Vagina (tissue), 2 donors: Measurements from ENCODE around the gene SRP68. TPM values are rescaled to one million over a fixed set of nuclear protein-coding genes. Genes with fewer than 3 reads are reported as not detected.

Source experiments
- DNase-seq, 2 donors: peaks; one replicate each; pipeline ENCODE4 v3.0.0-alpha.2; 2017; ENCODE audit errors: extremely low spot score in 2 of 2
- H3K27ac ChIP-seq: fragments of 200-600 bp; sonication (generic); one replicate; pipeline ENCODE4 v1.5.1; 2019
- H3K27me3 ChIP-seq: fragments of 200-600 bp; sonication (generic); one replicate; pipeline ENCODE4 v1.5.1; 2019
- H3K36me3 ChIP-seq, 2 donors: fragments of 200-600 bp; sonication (generic); one replicate each; pipeline ENCODE4 v1.5.1; 2017 to 2019
- H3K4me1 ChIP-seq: fragments of 200-600 bp; sonication (generic); one replicate; pipeline ENCODE4 v1.5.1; 2019
- H3K4me3 ChIP-seq, 2 donors: fragments of 200-600 bp; sonication (generic); 1 replicate in 1 of 2; 2 replicates in 1 of 2; pipeline ENCODE4 v1.5.1; 2016 to 2019
- H3K9me3 ChIP-seq: fragments of 200-600 bp; sonication (generic); one replicate; pipeline ENCODE4 v1.5.1; 2019
- CTCF ChIP-seq, 3 experiments: fragments of 450-650 bp in 2 of 3; fragments of 200-600 bp in 1 of 3; sonication (generic) in 1 of 3; IDR thresholded peaks; one replicate each; pipeline ENCODE4 v1.5.1; 2017 to 2019; ENCODE audit warnings: antibody characterized with exemption in 3 of 3, mild to moderate bottlenecking in 2 of 3, moderate library complexity in 2 of 3
- POLR2A ChIP-seq, 2 donors: fragments of 450-650 bp; IDR thresholded peaks; one replicate each; pipeline ENCODE4 v1.6.1; 2017; ENCODE audit warnings: antibody characterized with exemption in 2 of 2, mild to moderate bottlenecking in 2 of 2, moderate library complexity in 2 of 2
- POLR2AphosphoS5 ChIP-seq, 2 donors: sonication (generic); formaldehyde crosslinking; IDR thresholded peaks; one replicate each; pipeline ENCODE4 v1.9.0; 2017; ENCODE audit warnings: antibody characterized with exemption in 2 of 2, mild to moderate bottlenecking in 2 of 2, low read depth in 1 of 2; ENCODE audit not compliant: insufficient read depth in 1 of 2
- intact Hi-C: fragments of 100-400 bp; cut with DNase I; formaldehyde crosslinking; loops from one replicate; pipeline ENCODE4 v1.15.1; 2023
- total RNA-seq: library from RNA; depleted of rRNA; stranded (reverse); fragments of >200 nt; gene quantifications from one replicate; pipeline ENCODE4 v1.2.3, GENCODE V29; 2016

SRP68 gene
- total RNA-seq, 1 donor from 2014 or later = 52.8 TPM

- no peak overlapping the region for H3K4me3 ChIP-seq
- no peak for DNase-seq
- no peaks in the 10 kb centered on the region for H3K27me3 ChIP-seq
- intact Hi-C loops = no loop called here
- H3K36me3 ChIP-seq = peaks cover 0 to 13% of the 10 kb centered on the region in 2 donors
- TF ChIP-seq POLR2AphosphoS5 (IDR thresholded peaks at IDR 0.05; ENCODE audit: insufficient read depth in 1 of 2, low read depth in 1 of 2) = no peak
- no peak for TF ChIP-seq POLR2A (IDR thresholded peaks at IDR 0.05)
- TF ChIP-seq CTCF (IDR thresholded peaks at IDR 0.05) = no peak
- H3K27ac ChIP-seq = no peak overlapping the region
- no peaks in the 10 kb centered on the region for H3K9me3 ChIP-seq
- peaks cover 8% of the 10 kb centered on the region for H3K4me1 ChIP-seq
Measured at GRCh38 chr17:76013377-76013932, 58.9 kb downstream of the SRP68 start.

GRCh38 chr17:76011951-76012350 lies 60.4 kb downstream of the SRP68 start:
- TF ChIP-seq POLR2AphosphoS5 (IDR thresholded peaks at IDR 0.05; ENCODE audit: insufficient read depth in 1 of 2, low read depth in 1 of 2) (no peak), CTCF (IDR thresholded peaks at IDR 0.05) (no peak), POLR2A (IDR thresholded peaks at IDR 0.05) (no peak)
- Histone ChIP-seq H3K4me3 (no peak overlapping the region), H3K27me3 (no peaks in the 10 kb centered on the region), H3K9me3 (no peaks in the 10 kb centered on the region), H3K4me1 (peaks cover 8% of the 10 kb centered on the region), H3K27ac (no peak overlapping the region), H3K36me3 (peaks cover 0 to 13% of the 10 kb centered on the region in 2 donors)
- intact Hi-C loops = no loop called here
- no peak for DNase-seq

GRCh38 chr17:76009969-76010661 lies 62.2 kb downstream of the SRP68 start:
- Histone ChIP-seq H3K36me3 (peaks cover 0 to 13% of the 10 kb centered on the region in 2 donors), H3K4me3 (no peak overlapping the region), H3K4me1 (peaks cover 8% of the 10 kb centered on the region), H3K9me3 (no peaks in the 10 kb centered on the region), H3K27ac (no peak overlapping the region), H3K27me3 (no peaks in the 10 kb centered on the region)
- no peak for DNase-seq
- no peak for TF ChIP-seq CTCF (IDR thresholded peaks at IDR 0.05)
- no peak for TF ChIP-seq POLR2A (IDR thresholded peaks at IDR 0.05)
- TF ChIP-seq POLR2AphosphoS5 (IDR thresholded peaks at IDR 0.05; ENCODE audit: insufficient read depth in 1 of 2, low read depth in 1 of 2) = no peak
- intact Hi-C loops = loop anchor here (5.0 to 10.0 kb wide), 2 partner anchors 98 to 275 kb away; no protein-coding TSS in a partner anchor

- Histone ChIP-seq H3K4me3 (no peak overlapping the region), H3K27ac (no peak overlapping the region), H3K4me1 (peaks cover 7% of the 10 kb centered on the region), H3K27me3 (no peaks in the 10 kb centered on the region), H3K9me3 (no peaks in the 10 kb centered on the region), H3K36me3 (peaks cover 0 to 13% of the 10 kb centered on the region in 2 donors)
- no peak for DNase-seq
- TF ChIP-seq CTCF (IDR thresholded peaks at IDR 0.05) = no peak
- no peak for TF ChIP-seq POLR2A (IDR thresholded peaks at IDR 0.05)
- TF ChIP-seq POLR2AphosphoS5 (IDR thresholded peaks at IDR 0.05; ENCODE audit: insufficient read depth in 1 of 2, low read depth in 1 of 2) = no peak
- intact Hi-C loops = loop anchor here (5.0 to 10.0 kb wide), 2 partner anchors 97 to 275 kb away; no protein-coding TSS in a partner anchor
Measured at GRCh38 chr17:76009447-76009846, 62.9 kb downstream of the SRP68 start.
